ENCODE measurements around the gene TBX18. TPM values are rescaled to one million over a fixed set of nuclear protein-coding genes. Genes with fewer than 3 reads are reported as not detected.

Gene TBX18
- total RNA-seq, 1 experiment from 2014 or later: not detected

GRCh38 chr6:84779917-84780316 lies 15.5 kb upstream of the TBX18 start:
- H2BK20ac ChIP-seq (ENCODE audit: low read depth, low read length, poor library complexity, severe bottlenecking): no peak overlapping the region
- H2AK5ac ChIP-seq (ENCODE audit: insufficient read length, low read length): no peak overlapping the region
- H4K91ac ChIP-seq (ENCODE audit: insufficient read length, low read depth, low read length): no peak overlapping the region
- H3K4me2 ChIP-seq (ENCODE audit: insufficient read depth, insufficient read length, low read length): no peak overlapping the region
- H3K18ac ChIP-seq (ENCODE audit: insufficient read length, low read depth, low read length): no peak overlapping the region
- no peak overlapping the region for H2BK120ac ChIP-seq (ENCODE audit: low read depth, low read length, poor library complexity, severe bottlenecking)
- no peak overlapping the region for H3K4me3 Mint-ChIP-seq
- H3K27me3 ChIP-seq (ENCODE audit: insufficient read depth, low read length): peaks cover 5% of the 10 kb centered on the region; the same call in 1 of the 2 replicates
- WGBS (ENCODE audit: extremely low coverage, insufficient read length, low lambda C conversion rate): no CpG with 5 or more reads among the region's 2 CpGs
- H3K56ac ChIP-seq (ENCODE audit: insufficient read length, low read depth, low read length): no peak overlapping the region
- no peak overlapping the region for H3K9ac ChIP-seq (ENCODE audit: extremely low read depth, insufficient read length, low read length)
- H2BK12ac ChIP-seq (ENCODE audit: insufficient read length, low read depth, low read length): no peak overlapping the region
- no peak overlapping the region for H4K8ac ChIP-seq (replicated peaks; ENCODE audit: insufficient read length, low read depth, low read length)
- H3K79me1 ChIP-seq (ENCODE audit: insufficient read depth, low read depth, low read length, poor library complexity, severe bottlenecking): no peaks in the 10 kb centered on the region
- no peaks in the 10 kb centered on the region for H3K36me3 Mint-ChIP-seq (ENCODE audit: insufficient read depth in 1 of 3, low read depth in 3 of 3)
- no peaks in the 10 kb centered on the region for H3K4me1 ChIP-seq (ENCODE audit: insufficient read depth, low read length)
- H3K23ac ChIP-seq (ENCODE audit: insufficient read length, low read depth, low read length): no peak overlapping the region
- H4K20me1 ChIP-seq (ENCODE audit: control insufficient read depth, insufficient read depth, insufficient read length): no peaks in the 10 kb centered on the region
- H3K4ac ChIP-seq (ENCODE audit: low read depth, low read length): no peak overlapping the region
- TF ChIP-seq CTCF (conservative IDR thresholded peaks at IDR 0.05): no peak
- no peak overlapping the region for H2BK15ac ChIP-seq (ENCODE audit: low read depth, low read length)
- no peak overlapping the region for H3T11ph ChIP-seq (ENCODE audit: low read length)
- no peak overlapping the region for H3K27ac Mint-ChIP-seq
- H2BK5ac ChIP-seq (ENCODE audit: insufficient read length, low read length): no peak overlapping the region
- no peaks in the 10 kb centered on the region for H3K9me3 ChIP-seq (ENCODE audit: control insufficient read depth, low read depth, low read length)
- no peak overlapping the region for H3K27ac ChIP-seq (ENCODE audit: insufficient read length, low read depth, low read length)
- peaks cover 88% of the 10 kb centered on the region for H3K27me3 Mint-ChIP-seq (ENCODE audit: low read depth)
- no peak for DNase-seq
- H4K5ac ChIP-seq (ENCODE audit: insufficient read length, low read depth, low read length): no peak overlapping the region
- no peaks in the 10 kb centered on the region for H3K9me3 Mint-ChIP-seq
- H3K14ac ChIP-seq (ENCODE audit: insufficient read depth, low read length): no peak overlapping the region
- no peak overlapping the region for H2AFZ ChIP-seq (ENCODE audit: low read length)
- peaks cover 4 to 7% of the 10 kb centered on the region in 2 experiments; a peak in 3 of 4 replicates for H3K4me1 Mint-ChIP-seq
- no peaks in the 10 kb centered on the region for H3K23me2 ChIP-seq (ENCODE audit: insufficient read length, low read depth, low read length, poor library complexity, severe bottlenecking)
- H3K79me2 ChIP-seq (ENCODE audit: insufficient read depth, low read length): no peaks in the 10 kb centered on the region

All from H9 (cell line).